ENCODE measurements around the gene MFAP3L. TPM values are rescaled to one million over a fixed set of nuclear protein-coding genes. Genes with fewer than 3 reads are reported as not detected.

Gene MFAP3L
- total and polyA plus RNA-seq, 5 donors, result 1.3 to 6.2 (median 4.4) TPM

DNA sequence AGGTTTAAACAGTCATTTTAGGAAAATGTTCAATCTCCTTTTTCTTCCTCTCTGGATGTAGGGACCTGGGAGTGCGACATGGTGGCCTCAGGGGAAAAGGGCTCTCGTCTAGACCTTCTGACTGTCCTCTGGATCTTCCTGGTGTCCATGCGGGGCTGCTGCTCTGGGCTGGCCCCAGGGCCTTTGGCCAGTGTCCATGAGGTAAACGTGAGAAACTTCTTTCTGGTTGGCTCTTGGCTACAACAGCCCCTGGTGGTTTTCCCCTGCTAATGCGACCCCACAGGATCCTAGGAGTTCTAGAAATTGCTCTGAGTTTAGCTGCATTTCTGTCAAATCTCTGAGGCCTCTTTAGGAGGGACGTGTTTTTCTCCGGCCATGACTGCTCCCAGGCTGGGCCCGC is 85.7 kb downstream of the MFAP3L start:
- no peak for DNase-seq
- WGBS, result 70% methylated on average over 8 of the region's 8 CpGs
- no peaks in the 10 kb centered on the region for H3K27me3 ChIP-seq (ENCODE audit: control insufficient read depth, insufficient read depth)
- intact Hi-C loops (cut with DNase I), result no loop called here
- no peaks in the 10 kb centered on the region for H3K9me3 ChIP-seq (ENCODE audit: control insufficient read depth, low read length)
- no peaks in the 10 kb centered on the region for H3K4me1 ChIP-seq (ENCODE audit: control insufficient read depth, insufficient read depth, low read length)
- no peak overlapping the region for H3K27ac ChIP-seq (ENCODE audit: low read length)
- no peak overlapping the region for H3K4me3 ChIP-seq (ENCODE audit: low read length)
- no peak for ATAC-seq

Other genes with a start within 250 kb of the MFAP3L start
- 1 to 10 TPM; 2.0 to 2.1 (median 2.1) TPM for gene AADAT, start 63.6 kb upstream of the MFAP3L start, total RNA-seq
- gene AADAT, start 63.6 kb upstream of the MFAP3L start, polyA plus RNA-seq, result 1.5 TPM

Data from right cardiac atrium (tissue), 5 donors.